AG08396 (cell line): Measurements from ENCODE around the gene SLC24A3.
A peak's percentile ranks its signal among the peaks of the same experiment; 100 is the strongest.

Source experiments
- DNase-seq: peaks from one replicate; pipeline ENCODE4 v3.0.0; 2012; ENCODE audit warnings: low spot score, mixed read lengths

The SLC24A3 gene

GRCh38 chr20:19212469-19212815 lies at the start of gene SLC24A3:
Gene SLC24A3 (plus strand): TSS chr20:19212642.
- no peak for DNase-seq

GRCh38 chr20:19170148-19170547 lies 42.3 kb upstream of the SLC24A3 start:
- DNase-seq, result no peak

- DNase-seq, result no peak
Measured at GRCh38 chr20:19172637-19173036, 39.8 kb upstream of the SLC24A3 start.

DNA sequence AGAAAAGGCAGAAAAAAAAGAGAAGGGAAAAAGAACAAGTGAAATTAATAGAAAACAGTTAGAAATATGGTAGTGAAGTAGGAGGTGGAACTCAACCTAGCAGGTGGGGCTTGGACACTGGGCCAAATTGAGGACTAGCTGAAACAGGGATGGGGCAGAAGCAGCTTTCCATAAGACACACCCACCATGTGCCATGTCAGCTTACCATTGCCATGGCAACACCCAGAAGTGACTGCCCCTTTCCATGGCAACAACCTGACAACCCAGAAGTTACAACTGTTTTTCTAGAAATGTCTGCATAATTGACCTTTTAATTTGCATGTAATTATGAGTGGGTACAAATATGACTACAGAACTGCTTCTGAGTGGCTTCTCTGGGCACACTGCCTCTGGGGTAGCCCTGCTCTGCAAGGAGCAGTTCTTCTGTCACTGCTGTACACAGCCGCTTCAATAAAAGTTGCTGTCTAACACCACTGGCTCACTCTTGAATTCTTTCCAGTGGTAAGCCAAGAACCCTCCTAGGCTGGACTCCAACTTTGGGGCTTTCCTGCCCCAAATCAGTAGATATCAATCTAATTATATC lies 35.9 kb upstream of the SLC24A3 start:
- DNase-seq, result no peak

- no peak for DNase-seq
Measured at GRCh38 chr20:19181552-19181951, 30.9 kb upstream of the SLC24A3 start.

- no peak for DNase-seq
Measured at GRCh38 chr20:19185083-19185482, 27.4 kb upstream of the SLC24A3 start.

GRCh38 chr20:19193349-19193748 lies 19.1 kb upstream of the SLC24A3 start:
- DNase-seq, result no peak

GRCh38 chr20:19205981-19206396 lies 6.5 kb upstream of the SLC24A3 start:
- DNase-seq, result peak; percentile 70

DNA sequence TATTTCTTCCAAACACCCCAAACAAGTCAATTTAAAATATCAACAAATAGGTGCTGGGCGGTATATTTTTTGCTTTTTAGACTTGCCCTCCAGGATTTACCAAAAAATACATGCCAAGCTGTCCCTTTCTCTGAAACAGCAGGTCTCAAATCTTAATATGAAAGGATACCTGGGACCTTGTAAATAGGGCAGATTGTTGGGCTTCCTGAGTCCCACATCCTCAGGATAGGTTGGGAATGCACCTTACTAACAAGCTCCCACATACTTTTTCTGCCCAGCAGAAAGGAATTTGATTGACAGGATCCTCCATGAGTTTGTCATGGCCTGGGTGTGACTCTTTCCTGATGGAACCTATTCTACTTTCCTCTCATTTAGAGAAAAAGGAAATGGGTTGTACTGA lies 4.9 kb upstream of the SLC24A3 start:
- DNase-seq, result no peak

- no peak for DNase-seq
Measured at GRCh38 chr20:19210391-19211155, 1.9 kb upstream of the SLC24A3 start.

DNA sequence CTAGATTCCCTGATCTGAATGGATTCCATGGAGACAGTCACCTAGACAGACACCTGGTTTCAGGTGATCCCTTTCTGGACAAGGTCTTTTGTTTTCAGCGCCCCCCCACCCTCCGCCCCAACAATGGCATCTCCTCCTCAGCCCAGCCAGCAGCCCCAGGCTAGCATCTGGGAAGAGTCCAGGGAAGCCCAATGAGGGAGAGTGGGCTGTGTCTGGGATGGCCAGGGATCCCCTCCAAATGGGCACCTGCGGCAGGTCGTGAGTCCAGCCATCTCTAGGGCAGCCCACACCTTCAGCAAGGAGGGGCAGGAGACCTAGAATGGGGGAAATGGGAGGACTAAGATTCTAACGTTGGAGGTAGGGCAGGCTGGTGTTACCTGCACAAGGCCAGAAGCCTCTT lies 1.2 kb upstream of the SLC24A3 start:
- DNase-seq, result no peak

- peak; percentile 29 for DNase-seq
Measured at GRCh38 chr20:19211661-19212468, 577 bp upstream of the SLC24A3 start.

- DNase-seq, result peak; percentile 75
Measured at GRCh38 chr20:19212821-19213502, 520 bp downstream of the SLC24A3 start.

GRCh38 chr20:19213946-19214490 lies 1.6 kb downstream of the SLC24A3 start:
- DNase-seq, result no peak

DNA sequence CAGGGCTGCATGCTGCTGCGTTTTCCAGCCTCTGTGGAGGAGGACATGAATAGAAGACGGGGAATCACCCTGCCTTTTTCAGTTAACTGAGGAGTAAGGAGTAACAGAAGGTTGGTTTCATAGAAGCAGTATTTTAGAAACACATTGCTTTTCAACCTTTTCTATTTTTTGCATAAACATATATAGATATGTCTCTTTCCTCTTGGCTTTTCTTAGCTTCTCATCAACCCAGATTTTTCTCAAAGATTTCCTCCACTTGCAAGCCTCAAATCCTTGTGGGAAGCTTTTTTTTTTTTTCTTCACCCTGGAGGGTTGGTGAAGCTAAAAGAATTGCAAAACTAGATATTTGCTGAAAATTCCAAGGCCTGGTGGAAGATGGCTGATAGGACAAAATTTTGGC lies 6.0 kb downstream of the SLC24A3 start:
- no peak for DNase-seq

DNA sequence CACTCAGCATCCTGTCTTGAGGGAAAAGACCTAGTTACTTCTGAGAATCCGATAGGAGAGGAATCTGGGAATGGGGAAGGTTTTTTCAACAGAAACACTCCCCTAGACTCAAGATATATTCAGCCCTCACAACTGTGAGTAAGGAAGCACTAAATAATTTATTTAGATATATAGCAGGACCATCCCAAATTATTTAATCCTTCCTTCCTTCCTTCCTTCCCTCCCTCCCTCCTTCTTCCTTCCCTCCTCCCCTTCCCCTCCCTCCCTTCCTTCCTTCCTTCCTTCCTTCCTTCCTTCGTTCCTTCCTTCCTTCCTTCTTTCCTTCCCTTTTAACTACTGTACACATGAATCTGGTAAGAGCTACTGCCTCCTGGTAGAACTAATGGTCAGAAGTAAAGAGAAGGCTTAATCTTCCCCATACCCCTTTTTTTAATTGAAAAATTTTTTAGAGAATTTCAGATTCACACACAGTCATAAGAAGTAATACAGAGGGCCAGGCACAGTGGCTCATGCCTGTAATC lies 10.1 kb downstream of the SLC24A3 start:
- DNase-seq, result no peak

GRCh38 chr20:19223640-19224039 lies 11.2 kb downstream of the SLC24A3 start:
- no peak for DNase-seq

DNA sequence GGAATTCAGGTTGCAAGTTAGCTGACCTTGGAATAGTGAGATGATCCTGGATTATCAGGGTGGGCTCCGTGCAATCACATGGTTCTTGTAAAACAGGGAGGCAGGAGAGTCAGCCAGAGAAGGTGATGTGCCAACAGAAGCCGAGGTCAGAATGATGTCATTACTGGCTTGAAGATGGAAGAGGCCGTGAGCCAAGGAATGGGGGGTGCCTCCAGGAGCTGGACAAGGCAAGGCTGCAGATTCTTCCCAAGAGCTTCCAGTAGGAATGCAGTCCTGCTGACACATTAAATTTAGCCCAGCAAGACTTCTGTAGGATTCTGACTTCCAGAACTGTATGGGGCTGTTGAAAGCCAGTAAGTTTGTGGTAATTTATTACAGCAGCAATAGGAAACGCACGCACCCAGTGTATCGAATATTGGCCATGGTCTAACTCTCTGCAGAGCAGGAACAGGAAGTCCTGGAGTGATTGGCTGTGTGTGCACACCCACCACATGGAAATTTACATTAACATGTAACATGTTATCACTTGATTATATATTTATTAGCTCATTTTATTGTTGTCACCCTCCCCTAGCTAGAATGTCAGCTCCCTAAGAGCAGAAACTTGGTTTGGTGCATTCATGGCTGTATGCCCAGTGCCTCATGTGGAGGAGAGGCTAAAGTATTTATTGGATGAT lies 19.1 kb downstream of the SLC24A3 start:
- no peak for DNase-seq

GRCh38 chr20:19232997-19233794 lies 20.8 kb downstream of the SLC24A3 start:
- no peak for DNase-seq

DNA sequence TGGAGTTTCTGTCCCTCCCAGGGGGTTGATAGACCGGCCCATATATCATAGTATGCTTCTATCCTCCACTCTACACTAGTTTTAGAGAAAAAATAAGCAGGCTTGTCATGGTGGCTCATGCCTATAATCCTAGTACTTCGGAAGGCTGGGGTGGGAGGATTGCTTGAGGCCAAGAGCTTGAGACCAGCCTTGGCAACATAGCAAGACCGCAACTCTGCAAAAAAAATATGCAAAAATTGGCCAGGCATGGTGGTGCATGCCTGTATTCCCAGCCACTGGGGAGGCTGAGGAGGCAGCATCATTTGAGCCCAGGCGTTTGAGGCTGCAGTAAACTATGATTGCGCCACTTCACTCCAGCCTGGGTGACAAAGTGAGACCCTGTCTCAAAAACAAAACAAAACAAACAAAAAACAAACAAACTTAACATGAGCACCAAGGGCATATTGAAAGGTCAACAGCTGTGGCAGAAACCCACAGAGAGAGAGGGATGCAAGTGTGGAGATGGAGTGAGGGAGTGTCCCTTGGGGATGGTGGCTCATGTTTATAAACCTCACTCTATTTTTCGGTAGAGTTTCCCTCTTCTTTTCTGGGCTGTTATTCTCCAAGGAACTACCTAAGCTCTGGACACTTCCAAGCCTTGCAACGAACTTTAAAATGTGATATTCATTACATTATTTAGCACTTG lies 24.1 kb downstream of the SLC24A3 start:
- DNase-seq, result no peak
